ENCODE results near the gene OR11A1.

The OR11A1 gene

GRCh38 chr6:29478740-29479139 lies 21.9 kb upstream of the OR11A1 start:
- Histone ChIP-seq H3K79me1 (ENCODE audit: low read length) (no peaks in the 10 kb centered on the region), H2BK15ac (replicated peaks; ENCODE audit: low read depth) (no peak overlapping the region)
- WGBS (ENCODE audit: extremely low coverage, insufficient coverage, low lambda C conversion rate), result no CpG with 5 or more reads among the region's 5 CpGs

GRCh38 chr6:29477923-29478450 lies 21.1 kb upstream of the OR11A1 start:
- WGBS (ENCODE audit: extremely low coverage, insufficient coverage, low lambda C conversion rate), result no CpG with 5 or more reads among the region's 5 CpGs

More at GRCh38 chr6:29478740-29479139, 21.9 kb upstream of the OR11A1 start:
- Histone ChIP-seq H3K4ac (ENCODE audit: low read depth, low read length) (no peak overlapping the region), H2AK5ac (ENCODE audit: low read length) (no peak overlapping the region), H3K9ac (ENCODE audit: low read length) (no peak overlapping the region), H3K56ac (ENCODE audit: low read length) (no peak overlapping the region), H3K79me2 (ENCODE audit: control insufficient read depth, insufficient read depth, low read length) (no peaks in the 10 kb centered on the region), H3K4me3 (ENCODE audit: low read length) (no peak overlapping the region), H3K36me3 (ENCODE audit: control insufficient read depth, insufficient read depth, low read length) (no peaks in the 10 kb centered on the region), H3K27ac (ENCODE audit: low read depth, low read length) (no peak overlapping the region), H3K23ac (ENCODE audit: low read length) (no peak overlapping the region), H3K4me2 (ENCODE audit: low read length) (no peak overlapping the region), H4K5ac (ENCODE audit: low read length) (no peak overlapping the region), H2BK5ac (ENCODE audit: low read length) (no peak overlapping the region), H3K18ac (ENCODE audit: low read length) (no peak overlapping the region), H4K8ac (ENCODE audit: low read depth, low read length) (no peak overlapping the region), H2BK120ac (ENCODE audit: low read depth, low read length) (no peak overlapping the region), H3K4me1 (ENCODE audit: control insufficient read depth, low read depth, low read length) (no peaks in the 10 kb centered on the region), H3K27me3 (ENCODE audit: insufficient read depth, low read length, poor library complexity) (no peaks in the 10 kb centered on the region)
- no peak for DNase-seq

GRCh38 chr6:29474996-29475395 lies 18.1 kb upstream of the OR11A1 start:
- Histone ChIP-seq H3K4ac (ENCODE audit: low read depth, low read length) (no peak overlapping the region), H3K56ac (ENCODE audit: low read length) (no peak overlapping the region), H3K4me1 (ENCODE audit: control insufficient read depth, low read depth, low read length) (no peaks in the 10 kb centered on the region), H3K23ac (ENCODE audit: low read length) (no peak overlapping the region), H2BK120ac (ENCODE audit: low read depth, low read length) (no peak overlapping the region), H3K27me3 (ENCODE audit: insufficient read depth, low read length, poor library complexity) (no peaks in the 10 kb centered on the region), H3K18ac (ENCODE audit: low read length) (no peak overlapping the region), H3K36me3 (ENCODE audit: control insufficient read depth, insufficient read depth, low read length) (no peaks in the 10 kb centered on the region), H3K79me1 (ENCODE audit: low read length) (no peaks in the 10 kb centered on the region), H3K9ac (ENCODE audit: low read length) (no peak overlapping the region), H4K8ac (ENCODE audit: low read depth, low read length) (no peak overlapping the region), H4K5ac (ENCODE audit: low read length) (no peak overlapping the region), H2AK5ac (ENCODE audit: low read length) (no peak overlapping the region), H3K4me3 (ENCODE audit: low read length) (no peak overlapping the region), H2BK15ac (replicated peaks; ENCODE audit: low read depth) (no peak overlapping the region), H3K4me2 (ENCODE audit: low read length) (no peak overlapping the region), H3K27ac (ENCODE audit: low read depth, low read length) (no peak overlapping the region), H2BK5ac (ENCODE audit: low read length) (no peak overlapping the region), H3K79me2 (ENCODE audit: control insufficient read depth, insufficient read depth, low read length) (no peaks in the 10 kb centered on the region)
- no peak for DNase-seq
- WGBS (ENCODE audit: extremely low coverage, insufficient coverage, low lambda C conversion rate), result no CpG with 5 or more reads among the region's 2 CpGs

More at GRCh38 chr6:29477923-29478450, 21.1 kb upstream of the OR11A1 start:
- Histone ChIP-seq H3K36me3 (ENCODE audit: control insufficient read depth, insufficient read depth, low read length) (no peaks in the 10 kb centered on the region), H4K5ac (ENCODE audit: low read length) (no peak overlapping the region), H3K9ac (ENCODE audit: low read length) (no peak overlapping the region), H3K4me3 (ENCODE audit: low read length) (no peak overlapping the region), H3K4me2 (ENCODE audit: low read length) (no peak overlapping the region), H3K27me3 (ENCODE audit: insufficient read depth, low read length, poor library complexity) (no peaks in the 10 kb centered on the region), H3K27ac (ENCODE audit: low read depth, low read length) (no peak overlapping the region), H2BK5ac (ENCODE audit: low read length) (no peak overlapping the region), H2BK120ac (ENCODE audit: low read depth, low read length) (no peak overlapping the region), H3K23ac (ENCODE audit: low read length) (no peak overlapping the region), H3K79me2 (ENCODE audit: control insufficient read depth, insufficient read depth, low read length) (no peaks in the 10 kb centered on the region), H3K4me1 (ENCODE audit: control insufficient read depth, low read depth, low read length) (no peaks in the 10 kb centered on the region), H4K8ac (ENCODE audit: low read depth, low read length) (no peak overlapping the region), H3K79me1 (ENCODE audit: low read length) (no peaks in the 10 kb centered on the region), H3K18ac (ENCODE audit: low read length) (no peak overlapping the region), H3K4ac (ENCODE audit: low read depth, low read length) (no peak overlapping the region), H2AK5ac (ENCODE audit: low read length) (no peak overlapping the region), H2BK15ac (replicated peaks; ENCODE audit: low read depth) (no peak overlapping the region), H3K56ac (ENCODE audit: low read length) (no peak overlapping the region)
- peak; percentile 46 for DNase-seq

GRCh38 chr6:29466241-29466640 lies 9.4 kb upstream of the OR11A1 start:
- Histone ChIP-seq H2BK5ac (ENCODE audit: low read length) (no peak overlapping the region), H3K18ac (ENCODE audit: low read length) (no peak overlapping the region), H3K27me3 (ENCODE audit: insufficient read depth, low read length, poor library complexity) (no peaks in the 10 kb centered on the region), H4K5ac (ENCODE audit: low read length) (no peak overlapping the region), H3K4ac (ENCODE audit: low read depth, low read length) (no peak overlapping the region), H4K8ac (ENCODE audit: low read depth, low read length) (no peak overlapping the region), H3K79me1 (ENCODE audit: low read length) (no peaks in the 10 kb centered on the region), H3K4me2 (ENCODE audit: low read length) (no peak overlapping the region), H3K4me1 (ENCODE audit: control insufficient read depth, low read depth, low read length) (no peaks in the 10 kb centered on the region), H3K56ac (ENCODE audit: low read length) (no peak overlapping the region), H2AK5ac (ENCODE audit: low read length) (no peak overlapping the region), H3K27ac (ENCODE audit: low read depth, low read length) (no peak overlapping the region), H3K79me2 (ENCODE audit: control insufficient read depth, insufficient read depth, low read length) (no peaks in the 10 kb centered on the region), H2BK15ac (replicated peaks; ENCODE audit: low read depth) (no peak overlapping the region), H3K4me3 (ENCODE audit: low read length) (no peak overlapping the region), H3K36me3 (ENCODE audit: control insufficient read depth, insufficient read depth, low read length) (no peaks in the 10 kb centered on the region), H2BK120ac (ENCODE audit: low read depth, low read length) (no peak overlapping the region), H3K23ac (ENCODE audit: low read length) (no peak overlapping the region), H3K9ac (ENCODE audit: low read length) (no peak overlapping the region)
- DNase-seq, result no peak
- WGBS (ENCODE audit: extremely low coverage, insufficient coverage, low lambda C conversion rate), result no CpG with 5 or more reads among the region's 6 CpGs

- H2AK5ac ChIP-seq (ENCODE audit: low read length), result no peak overlapping the region
- no peak overlapping the region for H4K5ac ChIP-seq (ENCODE audit: low read length)
- H3K18ac ChIP-seq (ENCODE audit: low read length), result no peak overlapping the region
- no peaks in the 10 kb centered on the region for H3K79me2 ChIP-seq (ENCODE audit: control insufficient read depth, insufficient read depth, low read length)
- no peak overlapping the region for H2BK5ac ChIP-seq (ENCODE audit: low read length)
- H3K27me3 ChIP-seq (ENCODE audit: insufficient read depth, low read length, poor library complexity), result no peaks in the 10 kb centered on the region
- no peaks in the 10 kb centered on the region for H3K79me1 ChIP-seq (ENCODE audit: low read length)
- no peak overlapping the region for H2BK120ac ChIP-seq (ENCODE audit: low read depth, low read length)
- DNase-seq, result no peak
- H3K36me3 ChIP-seq (ENCODE audit: control insufficient read depth, insufficient read depth, low read length), result no peaks in the 10 kb centered on the region
- no CpG with 5 or more reads among the region's 2 CpGs for WGBS (ENCODE audit: extremely low coverage, insufficient coverage, low lambda C conversion rate)
- no peaks in the 10 kb centered on the region for H3K4me1 ChIP-seq (ENCODE audit: control insufficient read depth, low read depth, low read length)
- no peak overlapping the region for H4K8ac ChIP-seq (ENCODE audit: low read depth, low read length)
- H3K4me3 ChIP-seq (ENCODE audit: low read length), result no peak overlapping the region
- no peak overlapping the region for H3K23ac ChIP-seq (ENCODE audit: low read length)
- H3K27ac ChIP-seq (ENCODE audit: low read depth, low read length), result no peak overlapping the region
- H3K4me2 ChIP-seq (ENCODE audit: low read length), result no peak overlapping the region
- no peak overlapping the region for H3K4ac ChIP-seq (ENCODE audit: low read depth, low read length)
- no peak overlapping the region for H2BK15ac ChIP-seq (replicated peaks; ENCODE audit: low read depth)
- H3K9ac ChIP-seq (ENCODE audit: low read length), result no peak overlapping the region
- no peak overlapping the region for H3K56ac ChIP-seq (ENCODE audit: low read length)
Observed at GRCh38 chr6:29465801-29466200, 8.9 kb upstream of the OR11A1 start.

DNA sequence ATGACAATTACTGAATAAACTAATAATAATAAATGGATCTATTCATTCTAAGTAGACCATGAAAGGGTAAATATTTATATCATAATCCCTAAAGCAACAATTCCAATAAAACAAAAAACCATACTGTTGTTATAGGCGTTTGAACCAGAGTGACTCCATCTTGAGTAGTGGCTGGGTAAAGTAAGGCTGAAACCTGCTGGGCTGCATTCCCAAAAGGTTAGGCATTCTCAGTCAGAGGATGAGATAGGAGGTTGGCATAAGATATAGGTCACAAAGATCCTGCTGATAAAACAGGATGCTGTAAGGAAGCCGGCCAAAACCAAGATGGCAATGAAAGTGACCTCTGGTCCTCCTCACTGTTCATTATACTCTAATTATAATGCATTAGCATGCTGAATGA lies 8.4 kb upstream of the OR11A1 start:
- Histone ChIP-seq H3K79me1 (ENCODE audit: low read length) (no peaks in the 10 kb centered on the region), H3K4me2 (ENCODE audit: low read length) (no peak overlapping the region), H3K23ac (ENCODE audit: low read length) (no peak overlapping the region), H3K9ac (ENCODE audit: low read length) (no peak overlapping the region), H3K79me2 (ENCODE audit: control insufficient read depth, insufficient read depth, low read length) (no peaks in the 10 kb centered on the region), H2BK5ac (ENCODE audit: low read length) (no peak overlapping the region), H2AK5ac (ENCODE audit: low read length) (no peak overlapping the region), H3K4ac (ENCODE audit: low read depth, low read length) (no peak overlapping the region), H3K27me3 (ENCODE audit: insufficient read depth, low read length, poor library complexity) (no peaks in the 10 kb centered on the region), H4K5ac (ENCODE audit: low read length) (no peak overlapping the region), H3K56ac (ENCODE audit: low read length) (no peak overlapping the region), H3K4me3 (ENCODE audit: low read length) (no peak overlapping the region), H3K27ac (ENCODE audit: low read depth, low read length) (no peak overlapping the region), H3K18ac (ENCODE audit: low read length) (no peak overlapping the region), H3K4me1 (ENCODE audit: control insufficient read depth, low read depth, low read length) (no peaks in the 10 kb centered on the region), H2BK120ac (ENCODE audit: low read depth, low read length) (no peak overlapping the region), H3K36me3 (ENCODE audit: control insufficient read depth, insufficient read depth, low read length) (no peaks in the 10 kb centered on the region), H4K8ac (ENCODE audit: low read depth, low read length) (no peak overlapping the region), H2BK15ac (replicated peaks; ENCODE audit: low read depth) (no peak overlapping the region)
- no peak for DNase-seq
- no CpG with 5 or more reads among the region's 2 CpGs for WGBS (ENCODE audit: extremely low coverage, insufficient coverage, low lambda C conversion rate)
